H1 (cell line): ENCODE measurements around the gene IPO13. TPM values are rescaled to one million over a fixed set of nuclear protein-coding genes. Genes with fewer than 3 reads are reported as not detected.

ENCODE experiments used
- CTCF ChIA-PET: fragments of 300-600 bp; sonication (Branson Sonifier 250); formaldehyde crosslinking; loops from one replicate; lab custom pipeline; 2021; ENCODE audit not compliant: partially characterized antibody; lab: Charles Lee
- POLR2A ChIA-PET: fragments of 300-600 bp; sonication (Branson Sonifier 250); formaldehyde crosslinking; loops from one replicate; lab custom pipeline; 2021; ENCODE audit warnings: inconsistent platforms; ENCODE audit not compliant: partially characterized antibody; lab: Charles Lee
- DNase-seq, 2 experiments: peaks; one replicate each; pipeline versions ENCODE4 v3.0.0 to v3.0.0-alpha.2; 2010 to 2022; ENCODE audit warnings: low spot score in 2 of 2, low read depth in 1 of 2, mixed read lengths in 1 of 2
- FAIRE-seq: peaks from 2 replicates; lab custom pipeline; 2011; peaks lifted over from hg19 to GRCh38; lab: Jason Lieb, UNC
- H2AFZ ChIP-seq: 2 replicates; pipeline ENCODE4 v1.8.1; 2012; ENCODE audit warnings: low read length, inconsistent platforms
- H2AK5ac ChIP-seq: 2 replicates; pipeline ENCODE4 v1.6.1; 2013; ENCODE audit warnings: low read depth, low read length
- H2BK120ac ChIP-seq: replicated peaks from 2 replicates; pipeline ENCODE3; 2013; ENCODE audit warnings: low read depth, low read length, inconsistent platforms
- H2BK12ac ChIP-seq: 2 replicates; pipeline ENCODE4 v1.6.1; 2013; ENCODE audit warnings: low read depth, low read length
- H2BK15ac ChIP-seq: 2 replicates; pipeline ENCODE4 v1.6.1; 2013; ENCODE audit warnings: low read length
- H2BK20ac ChIP-seq: 2 replicates; pipeline ENCODE4 v1.6.1; 2013; ENCODE audit warnings: low read length
- H2BK5ac ChIP-seq: 2 replicates; pipeline ENCODE4 v1.6.1; 2013; ENCODE audit warnings: low read depth, low read length
- H3K14ac ChIP-seq: 2 replicates; pipeline ENCODE4 v1.6.1; 2013; ENCODE audit warnings: inconsistent platforms; ENCODE audit not compliant: insufficient read length
- H3K18ac ChIP-seq: 2 replicates; pipeline ENCODE4 v1.6.1; 2013; ENCODE audit warnings: low read length; ENCODE audit errors: extremely low read depth
- H3K23ac ChIP-seq: 2 replicates; pipeline ENCODE4 v1.6.1; 2013; ENCODE audit warnings: inconsistent platforms; ENCODE audit not compliant: insufficient read length
- H3K23me2 ChIP-seq: 2 replicates; pipeline ENCODE4 v1.6.1; 2013; ENCODE audit warnings: low read depth, low read length
- H3K27ac ChIP-seq: 2 replicates; pipeline ENCODE4 v1.6.1; 2011; ENCODE audit warnings: low read depth, low read length, inconsistent platforms
- H3K27me3 ChIP-seq, 4 experiments: replicated peaks in 1 of 4; 1 replicate in 1 of 4; 2 replicates in 3 of 4; pipeline versions ENCODE4 v1.6.1 to v1.8.1; 2011 to 2013; ENCODE audit warnings: low read length in 3 of 4, mild to moderate bottlenecking in 3 of 4, inconsistent platforms in 2 of 4, mixed read lengths in 2 of 4, moderate library complexity in 1 of 4; ENCODE audit not compliant: control insufficient read depth in 3 of 4, insufficient read depth in 3 of 4; ENCODE audit errors: extremely low read depth in 1 of 4
- H3K36me3 ChIP-seq, 4 experiments: 2 replicates each; pipeline versions ENCODE4 v1.6.1 to v1.8.1; 2011 to 2013; ENCODE audit warnings: mild to moderate bottlenecking in 4 of 4, low read length in 3 of 4, moderate library complexity in 2 of 4, control low read depth in 1 of 4, inconsistent platforms in 1 of 4; ENCODE audit not compliant: insufficient read depth in 4 of 4, control insufficient read depth in 2 of 4
- H3K4ac ChIP-seq: replicated peaks from 2 replicates; pipeline ENCODE3; 2013; ENCODE audit warnings: low read length, low read depth, mixed read lengths, inconsistent platforms; ENCODE audit not compliant: insufficient read length
- H3K4me1 ChIP-seq, 4 experiments: replicated peaks in 1 of 4; 1 replicate in 1 of 4; 2 replicates in 3 of 4; pipeline versions ENCODE4 v1.6.1 to v1.8.1; 2011 to 2013; ENCODE audit warnings: low read length in 3 of 4, inconsistent platforms in 2 of 4, mixed read lengths in 1 of 4; ENCODE audit not compliant: insufficient read depth in 4 of 4, control insufficient read depth in 3 of 4
- H3K4me2 ChIP-seq, 2 experiments: 2 replicates each; pipeline versions ENCODE4 v1.6.1 to v1.8.1; 2011 to 2013; ENCODE audit warnings: low read depth in 2 of 2, low read length in 2 of 2, control low read depth in 1 of 2, inconsistent platforms in 1 of 2, mild to moderate bottlenecking in 1 of 2; ENCODE audit not compliant: insufficient read depth in 1 of 2
- H3K4me3 ChIP-seq, 4 experiments: fragments of 200-600, 300-600 bp in 1 of 4; sonication (generic), shearing (Covaris generic), sonication (Bioruptor Twin) in 1 of 4; 2 replicates each; pipeline versions ENCODE4 v1.5.1 to v1.8.1; 2011 to 2016; ENCODE audit warnings: low read length in 4 of 4, low read depth in 3 of 4, control low read depth in 2 of 4, inconsistent platforms in 2 of 4, mild to moderate bottlenecking in 2 of 4, mixed read lengths in 1 of 4, moderate library complexity in 1 of 4; ENCODE audit not compliant: insufficient read depth in 2 of 4; ENCODE audit errors: extremely low read depth in 1 of 4
- H3K56ac ChIP-seq: replicated peaks from 2 replicates; pipeline ENCODE3; 2013; ENCODE audit warnings: low read depth, mild to moderate bottlenecking, mixed read lengths, low read length, inconsistent platforms; ENCODE audit not compliant: insufficient read length
- H3K79me1 ChIP-seq: 2 replicates; pipeline ENCODE4 v1.6.1; 2013; ENCODE audit warnings: low read depth, low read length, control low read depth
- H3K79me2 ChIP-seq, 2 experiments: 2 replicates each; pipeline versions ENCODE4 v1.6.1 to v1.8.1; 2012 to 2013; ENCODE audit warnings: low read length in 2 of 2, mild to moderate bottlenecking in 2 of 2, inconsistent platforms in 1 of 2; ENCODE audit not compliant: insufficient read depth in 2 of 2, control insufficient read depth in 1 of 2
- H3K9ac ChIP-seq, 4 experiments: replicated peaks in 1 of 4; 1 replicate in 1 of 4; 2 replicates in 3 of 4; pipeline versions ENCODE4 v1.6.1 to v1.8.1; 2011 to 2013; ENCODE audit warnings: low read depth in 3 of 4, low read length in 3 of 4, control low read depth in 2 of 4, mild to moderate bottlenecking in 2 of 4, moderate library complexity in 2 of 4, inconsistent platforms in 1 of 4; ENCODE audit errors: extremely low read depth in 1 of 4
- H3K9me3 ChIP-seq, 2 experiments: 2 replicates each; pipeline versions ENCODE4 v1.6.1 to v1.8.1; 2012 to 2013; ENCODE audit warnings: mild to moderate bottlenecking in 2 of 2, moderate library complexity in 2 of 2, control low read depth in 1 of 2, inconsistent platforms in 1 of 2, low read depth in 1 of 2, low read length in 1 of 2, mixed read lengths in 1 of 2; ENCODE audit not compliant: insufficient read depth in 2 of 2
- H4K20me1 ChIP-seq, 2 experiments: replicated peaks in 1 of 2; 2 replicates each; pipeline versions ENCODE3 to v1.8.1; 2011 to 2013; ENCODE audit warnings: inconsistent platforms in 2 of 2, low read length in 2 of 2, mild to moderate bottlenecking in 1 of 2; ENCODE audit not compliant: insufficient read depth in 2 of 2, control insufficient read depth in 1 of 2
- H4K5ac ChIP-seq: 2 replicates; pipeline ENCODE4 v1.6.1; 2013; ENCODE audit warnings: low read length, low read depth, mixed read lengths, inconsistent platforms; ENCODE audit not compliant: insufficient read length
- H4K8ac ChIP-seq: 2 replicates; pipeline ENCODE4 v1.8.0; 2013; ENCODE audit warnings: mild to moderate bottlenecking, moderate library complexity, low read length, inconsistent platforms; ENCODE audit not compliant: insufficient read depth; ENCODE audit errors: extremely low read depth
- H4K91ac ChIP-seq: replicated peaks from 2 replicates; pipeline ENCODE3; 2013; ENCODE audit warnings: low read length, mixed read lengths, inconsistent platforms; ENCODE audit not compliant: insufficient read length
- CTCF ChIP-seq, 3 experiments: IDR thresholded peaks; 1 replicate in 2 of 3; 2 replicates in 1 of 3; pipeline versions ENCODE4 v1.5.1 to v1.6.1; 2011; ENCODE audit warnings: low read length in 3 of 3, mild to moderate bottlenecking in 3 of 3, inconsistent platforms in 2 of 3, low read depth in 1 of 3, moderate library complexity in 1 of 3; ENCODE audit not compliant: insufficient read depth in 1 of 3; ENCODE audit errors: control extremely low read depth in 1 of 3
- EP300 ChIP-seq, 2 experiments: IDR thresholded peaks; 1 replicate in 1 of 2; 2 replicates in 1 of 2; pipeline ENCODE4 v1.6.1; 2011 to 2012; ENCODE audit warnings: low read depth in 2 of 2, low read length in 2 of 2, mild to moderate bottlenecking in 2 of 2, borderline replicate concordance in 1 of 2, inconsistent platforms in 1 of 2, moderate library complexity in 1 of 2
- RAD21 ChIP-seq, 2 experiments: IDR thresholded peaks in 1 of 2; conservative IDR thresholded peaks in 1 of 2; 2 replicates each; pipeline ENCODE4 v1.6.1; 2011; ENCODE audit warnings: low read depth in 2 of 2, low read length in 2 of 2, improper control_type of control experiment in 1 of 2, inconsistent platforms in 1 of 2, mild to moderate bottlenecking in 1 of 2, moderate library complexity in 1 of 2
- YY1 ChIP-seq: IDR thresholded peaks from 2 replicates; pipeline ENCODE4 v1.6.1; 2011; ENCODE audit warnings: low read depth, mild to moderate bottlenecking, low read length
- WGBS, 2 experiments: shearing (Covaris generic) in 1 of 2; methylation state at CpG; one replicate each; pipeline versions ENCODE4 v1.1.6 to v1.1.7; 2013 to 2015; ENCODE audit warnings: low lambda C conversion rate in 2 of 2, mixed read lengths in 2 of 2, inconsistent platforms in 1 of 2, low coverage in 1 of 2, missing lambda C conversion rate in 1 of 2; ENCODE audit not compliant: insufficient replicate concordance in 2 of 2, insufficient coverage in 1 of 2, insufficient read length in 1 of 2; ENCODE audit errors: extremely low coverage in 1 of 2, missing lambda C conversion rate in 1 of 2; 5-methylcytosine and 5-hydroxymethylcytosine counted together
- polyA plus RNA-seq, 7 experiments: library from polyadenylated mRNA; depleted of rRNA in 3 of 7; stranded (reverse) in 5 of 7; unstranded in 2 of 7; fragments of >200 nt in 5 of 7; fragments of 200-250 nt in 2 of 7; gene quantifications; 1 replicate in 5 of 7; 2 replicates in 1 of 7; 4 replicates in 1 of 7; pipeline versions ENCODE4 v1.2.1 to v1.2.3, GENCODE V29; 2011 to 2013; ENCODE audit warnings: missing spikeins in 2 of 7, mixed read lengths in 2 of 7
- total RNA-seq: library from RNA; stranded (reverse); fragmentation: NEBNext Ultra II Directional; extraction: Animal tissue kit (Norgen Biotek cat#: 25700); gene quantifications from 2 replicates; pipeline ENCODE4 v1.2.1, GENCODE V29; 2021

Gene IPO13
- total and polyA plus RNA-seq, 2 of the 8 experiments (the other 6 are each of a cell fraction or from before 2014, with no cell fraction given): 23.0 to 27.0 TPM

- peak in 2 of 3 experiments; percentile 32 to 35; a peak in 2 of 4 replicates for TF ChIP-seq CTCF (IDR thresholded peaks at IDR 0.05; ENCODE audit: control extremely low read depth in 1 of 3, insufficient read depth in 1 of 3, low read depth in 1 of 3, low read length in 3 of 3)
- no peak for TF ChIP-seq EP300 (IDR thresholded peaks at IDR 0.05; ENCODE audit: borderline replicate concordance in 1 of 2, low read depth in 2 of 2, low read length in 2 of 2)
- TF ChIP-seq YY1: no peak
- peak; percentile 47 to 66; a peak in 3 of 4 replicates for TF ChIP-seq RAD21 (IDR thresholded peaks at IDR 0.05 in 1 of 2, conservative IDR thresholded peaks at IDR 0.05 in 1 of 2; ENCODE audit: low read depth in 2 of 2, low read length in 2 of 2)
- Histone ChIP-seq H2BK15ac (no peak overlapping the region), H3K4me1 (peaks cover 3 to 17% (median 7%) of the 10 kb centered on the region in 4 experiments), H2BK20ac (no peak overlapping the region), H3K4me2 (no peak overlapping the region), H4K8ac (no peak overlapping the region), H2BK5ac (no peak overlapping the region), H2BK120ac (no peak overlapping the region), H3K56ac (no peak overlapping the region), H2AK5ac (no peak overlapping the region), H3K79me2 (no peaks in the 10 kb centered on the region), H3K9me3 (no peaks in the 10 kb centered on the region), H4K5ac (no peak overlapping the region), H4K20me1 (no peaks in the 10 kb centered on the region), H2BK12ac (no peak overlapping the region), H2AFZ (no peak overlapping the region), H3K79me1 (no peaks in the 10 kb centered on the region), H3K4me3 (no peak overlapping the region), H3K9ac (no peak overlapping the region), H3K27ac (no peak overlapping the region), H3K23me2 (no peaks in the 10 kb centered on the region; the same call in 1 of the 2 replicates), H3K18ac (no peak overlapping the region), H4K91ac (no peak overlapping the region), H3K14ac (no peak overlapping the region), H3K36me3 (no peaks in the 10 kb centered on the region), H3K4ac (no peak overlapping the region), H3K27me3 (no peaks in the 10 kb centered on the region), H3K23ac (no peak overlapping the region)
- CTCF ChIA-PET: interaction anchor here (1.2 to 11.2 kb wide), 4 partner anchors 13 to 111 kb away, joined by 3 to 126 read pairs (median 3); partner anchors contain the start of gene ARTN
- WGBS, 2 experiments: 84% methylated on average over 5 of the region's 5 CpGs; no CpG with 5 or more reads in 1 of the 2 experiments
- no peak for DNase-seq
- POLR2A ChIA-PET: interaction anchor here (0.6 kb wide), 1 partner anchor 15 kb away, joined by 3 read pairs; no protein-coding TSS in a partner anchor
- FAIRE-seq: peak; percentile 57
These were observed 37.9 kb upstream of the IPO13 start for GRCh38 chr1:43908858-43909257.
